Tibial nerve (tissue), 4 donors: ENCODE results near the gene ADK.

Source experiments
- EP300 ChIP-seq, 2 donors: sonication (generic); formaldehyde crosslinking; IDR thresholded peaks; one replicate each; pipeline ENCODE4 v1.6.1; 2017; ENCODE audit warnings: antibody characterized with exemption in 2 of 2, mild to moderate bottlenecking in 1 of 2
- POLR2A ChIP-seq, 2 donors: fragments of 450-650 bp; IDR thresholded peaks; one replicate each; pipeline ENCODE4 v1.6.1; 2017; ENCODE audit warnings: antibody characterized with exemption in 2 of 2, mild to moderate bottlenecking in 2 of 2, moderate library complexity in 2 of 2
- TF ChIP-seq, protein P1 (sequence below), 5 experiments: fragments of 200-600 bp in 3 of 5; fragments of 450-650 bp in 2 of 5; sonication (generic) in 3 of 5; IDR thresholded peaks; one replicate each; pipeline ENCODE4 v1.5.1; 2016 to 2019; ENCODE audit warnings: antibody characterized with exemption in 5 of 5, mild to moderate bottlenecking in 3 of 5, moderate library complexity in 2 of 5

DNA sequence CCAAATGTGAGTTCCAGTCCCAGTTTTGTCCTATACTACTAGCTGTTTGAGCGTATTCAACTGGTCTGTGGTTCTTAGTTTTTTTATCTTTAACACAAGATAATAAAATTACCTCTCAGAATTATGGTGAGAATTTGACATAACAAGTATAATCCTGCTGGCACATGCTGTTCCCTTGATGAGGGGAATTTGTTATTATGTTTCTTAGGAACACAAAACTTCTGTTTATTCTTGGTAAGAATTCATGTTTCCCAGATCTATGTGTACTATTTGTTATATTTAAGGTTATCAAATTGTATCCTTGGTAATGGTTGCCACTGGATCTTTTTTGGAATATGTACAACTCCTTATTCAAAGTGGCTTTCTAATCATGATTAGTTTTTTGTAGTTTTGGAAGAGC is 335.6 kb downstream of the ADK start:
- TF ChIP-seq, protein P1, sequence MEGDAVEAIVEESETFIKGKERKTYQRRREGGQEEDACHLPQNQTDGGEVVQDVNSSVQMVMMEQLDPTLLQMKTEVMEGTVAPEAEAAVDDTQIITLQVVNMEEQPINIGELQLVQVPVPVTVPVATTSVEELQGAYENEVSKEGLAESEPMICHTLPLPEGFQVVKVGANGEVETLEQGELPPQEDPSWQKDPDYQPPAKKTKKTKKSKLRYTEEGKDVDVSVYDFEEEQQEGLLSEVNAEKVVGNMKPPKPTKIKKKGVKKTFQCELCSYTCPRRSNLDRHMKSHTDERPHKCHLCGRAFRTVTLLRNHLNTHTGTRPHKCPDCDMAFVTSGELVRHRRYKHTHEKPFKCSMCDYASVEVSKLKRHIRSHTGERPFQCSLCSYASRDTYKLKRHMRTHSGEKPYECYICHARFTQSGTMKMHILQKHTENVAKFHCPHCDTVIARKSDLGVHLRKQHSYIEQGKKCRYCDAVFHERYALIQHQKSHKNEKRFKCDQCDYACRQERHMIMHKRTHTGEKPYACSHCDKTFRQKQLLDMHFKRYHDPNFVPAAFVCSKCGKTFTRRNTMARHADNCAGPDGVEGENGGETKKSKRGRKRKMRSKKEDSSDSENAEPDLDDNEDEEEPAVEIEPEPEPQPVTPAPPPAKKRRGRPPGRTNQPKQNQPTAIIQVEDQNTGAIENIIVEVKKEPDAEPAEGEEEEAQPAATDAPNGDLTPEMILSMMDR (IDR thresholded peaks at IDR 0.05) = no peak
- TF ChIP-seq POLR2A (IDR thresholded peaks at IDR 0.05) (no peak), EP300 (IDR thresholded peaks at IDR 0.05) (no peak)
